Fibroblast of lung (primary cell): ENCODE results near the gene ESRP2. TPM values are rescaled to one million over a fixed set of nuclear protein-coding genes. Genes with fewer than 3 reads are reported as not detected.
A peak's percentile ranks its signal among the peaks of the same experiment; 100 is the strongest.

Source experiments
- DNase-seq, 2 donors: peaks; one replicate each; pipeline versions ENCODE4 v3.0.0 to v3.0.0-alpha.2; 2010; ENCODE audit warnings: low read depth in 2 of 2
- H2AFZ ChIP-seq: 2 replicates; pipeline ENCODE4 v1.5.1; 2012; ENCODE audit warnings: low read length, control low read depth, inconsistent platforms
- H3K27ac ChIP-seq: 2 replicates; pipeline ENCODE4 v1.5.1; 2011; ENCODE audit warnings: low read length, control low read depth; ENCODE audit not compliant: insufficient read depth
- H3K27me3 ChIP-seq: 2 replicates; pipeline ENCODE4 v1.5.1; 2011; ENCODE audit warnings: mild to moderate bottlenecking, low read length; ENCODE audit not compliant: control insufficient read depth, insufficient read depth
- H3K36me3 ChIP-seq: 2 replicates; pipeline ENCODE4 v1.5.1; 2011; ENCODE audit warnings: low read length; ENCODE audit not compliant: control insufficient read depth, insufficient read depth
- H3K4me1 ChIP-seq: 2 replicates; pipeline ENCODE4 v1.5.1; 2011; ENCODE audit warnings: low read length; ENCODE audit not compliant: control insufficient read depth, insufficient read depth; ENCODE audit errors: extremely low read depth
- H3K4me2 ChIP-seq: 2 replicates; pipeline ENCODE4 v1.5.1; 2011; ENCODE audit warnings: low read length, control low read depth; ENCODE audit not compliant: insufficient read depth; ENCODE audit errors: extremely low read depth
- H3K4me3 ChIP-seq, 4 experiments: fragments of 200-600 bp in 1 of 4; sonication (generic) in 1 of 4; replicated peaks in 1 of 4; 2 replicates each; pipeline ENCODE4 v1.5.1; 2011 to 2016; ENCODE audit warnings: low read length in 4 of 4, low read depth in 3 of 4, mild to moderate bottlenecking in 3 of 4, control low read depth in 2 of 4, inconsistent platforms in 1 of 4, mixed read lengths in 1 of 4; ENCODE audit not compliant: insufficient read depth in 1 of 4; ENCODE audit errors: control extremely low read depth in 1 of 4
- H3K79me2 ChIP-seq: 2 replicates; pipeline ENCODE4 v1.5.1; 2012; ENCODE audit warnings: mild to moderate bottlenecking, low read length, inconsistent platforms; ENCODE audit not compliant: control insufficient read depth, insufficient read depth
- H3K9ac ChIP-seq: 2 replicates; pipeline ENCODE4 v1.5.1; 2011; ENCODE audit warnings: mild to moderate bottlenecking, low read length, control low read depth; ENCODE audit not compliant: insufficient read depth
- H3K9me3 ChIP-seq: 2 replicates; pipeline ENCODE4 v1.5.1; 2012; ENCODE audit warnings: low read depth, low read length; ENCODE audit not compliant: control insufficient read depth, insufficient read depth
- H4K20me1 ChIP-seq: 2 replicates; pipeline ENCODE4 v1.5.1; 2011; ENCODE audit warnings: low read length; ENCODE audit not compliant: control insufficient read depth, insufficient read depth; ENCODE audit errors: extremely low read depth
- CTCF ChIP-seq, 2 donors: IDR thresholded peaks in 1 of 2; conservative IDR thresholded peaks in 1 of 2; 1 replicate in 1 of 2; 2 replicates in 1 of 2; pipeline ENCODE4 v1.5.1; 2011 to 2012; ENCODE audit warnings: low read length in 2 of 2, control low read depth in 1 of 2, inconsistent platforms in 1 of 2, low read depth in 1 of 2, mild to moderate bottlenecking in 1 of 2
- EZH2 ChIP-seq: IDR thresholded peaks from 2 replicates; pipeline ENCODE4 v1.5.1; 2012; ENCODE audit warnings: low read length, control low read depth, mild to moderate bottlenecking; ENCODE audit errors: missing control alignments
- polyA plus RNA-seq, 2 donors: library from polyadenylated mRNA; depleted of rRNA in 1 of 2; stranded (reverse) in 1 of 2; unstranded in 1 of 2; fragments of >200 nt; gene quantifications; 2 replicates each; pipeline ENCODE4 v1.2.1, GENCODE V29; 2011 to 2012; ENCODE audit warnings: missing spikeins in 1 of 2
- total RNA-seq: library from RNA; depleted of rRNA; stranded (reverse); fragments of >200 nt; gene quantifications from 2 replicates; pipeline ENCODE4 v1.2.1, GENCODE V29; 2014

The ESRP2 gene
- total and polyA plus RNA-seq, 2 donors (not counting 1 experiment from before 2014, with no cell fraction given): 0.08 to 0.17 TPM

DNA sequence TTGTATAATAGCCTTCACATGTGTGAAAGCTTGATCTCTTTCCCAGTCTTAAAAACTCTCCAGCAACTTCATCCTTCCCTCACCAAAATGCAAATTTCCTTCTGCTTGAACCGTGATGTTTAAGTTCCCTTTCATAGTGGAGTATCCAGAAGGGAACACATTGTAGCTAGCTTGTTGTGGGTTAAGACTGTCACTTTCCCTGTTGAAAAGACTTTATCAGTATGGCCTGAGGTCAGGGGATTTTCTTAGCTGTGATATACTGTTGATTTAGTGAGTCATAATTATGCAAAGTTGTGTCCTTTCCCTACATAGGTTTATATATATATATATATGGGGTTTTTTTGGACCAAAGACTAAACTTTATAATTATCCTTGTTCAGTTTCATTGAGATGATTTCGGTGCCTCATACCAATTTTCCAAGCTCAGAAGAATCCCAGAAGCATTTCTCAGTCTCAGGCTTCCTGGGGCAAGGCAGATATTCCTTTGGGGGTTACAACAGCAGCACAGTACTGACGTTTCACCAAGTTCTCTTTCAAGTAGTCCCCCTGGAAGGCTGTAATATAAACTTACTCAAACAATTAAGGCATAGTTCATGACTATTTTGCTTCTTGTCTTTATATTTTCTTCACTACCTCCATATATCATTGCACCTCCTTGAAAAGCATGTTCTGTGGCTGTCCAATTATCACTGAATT lies 35.7 kb downstream of the ESRP2 start:
- Histone ChIP-seq H3K4me2 (no peak overlapping the region), H3K4me3 (no peak overlapping the region), H3K9me3 (no peaks in the 10 kb centered on the region), H3K36me3 (no peaks in the 10 kb centered on the region), H3K27ac (no peak overlapping the region), H3K4me1 (peaks cover 2% of the 10 kb centered on the region), H3K27me3 (no peaks in the 10 kb centered on the region), H3K9ac (no peak overlapping the region), H2AFZ (no peak overlapping the region), H3K79me2 (no peaks in the 10 kb centered on the region), H4K20me1 (no peaks in the 10 kb centered on the region)
- TF ChIP-seq EZH2: no peak
- TF ChIP-seq CTCF (conservative IDR thresholded peaks at IDR 0.05 in 1 of 2, IDR thresholded peaks at IDR 0.05 in 1 of 2; ENCODE audit: low read depth in 1 of 2, low read length in 2 of 2): no peak
- DNase-seq: peak; percentile 41 to 51

GRCh38 chr16:68197250-68197649 lies 38.7 kb downstream of the ESRP2 start:
- H3K79me2 ChIP-seq: no peaks in the 10 kb centered on the region
- TF ChIP-seq EZH2 (no peak), CTCF (conservative IDR thresholded peaks at IDR 0.05 in 1 of 2, IDR thresholded peaks at IDR 0.05 in 1 of 2; ENCODE audit: low read depth in 1 of 2, low read length in 2 of 2) (no peak)
- peak in 1 of 2 donors; percentile 47 for DNase-seq

GRCh38 chr16:68194251-68194650 lies 41.7 kb downstream of the ESRP2 start:
- no peaks in the 10 kb centered on the region for H3K9me3 ChIP-seq
- TF ChIP-seq CTCF (conservative IDR thresholded peaks at IDR 0.05 in 1 of 2, IDR thresholded peaks at IDR 0.05 in 1 of 2; ENCODE audit: low read depth in 1 of 2, low read length in 2 of 2) (no peak), EZH2 (no peak)
- H3K79me2 ChIP-seq: no peaks in the 10 kb centered on the region
- DNase-seq: no peak
- H4K20me1 ChIP-seq: no peaks in the 10 kb centered on the region
- H2AFZ ChIP-seq: no peak overlapping the region
- no peaks in the 10 kb centered on the region for H3K27me3 ChIP-seq
- H3K4me2 ChIP-seq: no peak overlapping the region
- H3K4me1 ChIP-seq: no peaks in the 10 kb centered on the region
- H3K9ac ChIP-seq: no peak overlapping the region
- H3K4me3 ChIP-seq: no peak overlapping the region
- no peaks in the 10 kb centered on the region for H3K36me3 ChIP-seq
- H3K27ac ChIP-seq: no peak overlapping the region

More at GRCh38 chr16:68197250-68197649, 38.7 kb downstream of the ESRP2 start:
- Histone ChIP-seq H3K27ac (no peak overlapping the region), H3K9me3 (no peaks in the 10 kb centered on the region), H3K36me3 (no peaks in the 10 kb centered on the region), H3K9ac (no peak overlapping the region), H3K4me1 (peaks cover 2% of the 10 kb centered on the region), H4K20me1 (no peaks in the 10 kb centered on the region), H3K27me3 (no peaks in the 10 kb centered on the region), H3K4me3 (no peak overlapping the region), H2AFZ (no peak overlapping the region), H3K4me2 (no peak overlapping the region)
